A549 treated with Hydrocortisone at 1 μM for 4 hours (cell line): Measurements from ENCODE around the gene TIMD4. TPM values are rescaled to one million over a fixed set of nuclear protein-coding genes. Genes with fewer than 3 reads are reported as not detected.

Experiments used
- total RNA-seq: library from RNA; stranded (reverse); fragments of 200-300 nt; extraction: Qiagen RNA extraction; gene quantifications from 5 replicates; pipeline ENCODE4 v1.2.3, GENCODE V29; 2022

Gene TIMD4
- 0.70 to 1.4 TPM (median 1.1 TPM) in 5 replicates for total RNA-seq

DNA sequence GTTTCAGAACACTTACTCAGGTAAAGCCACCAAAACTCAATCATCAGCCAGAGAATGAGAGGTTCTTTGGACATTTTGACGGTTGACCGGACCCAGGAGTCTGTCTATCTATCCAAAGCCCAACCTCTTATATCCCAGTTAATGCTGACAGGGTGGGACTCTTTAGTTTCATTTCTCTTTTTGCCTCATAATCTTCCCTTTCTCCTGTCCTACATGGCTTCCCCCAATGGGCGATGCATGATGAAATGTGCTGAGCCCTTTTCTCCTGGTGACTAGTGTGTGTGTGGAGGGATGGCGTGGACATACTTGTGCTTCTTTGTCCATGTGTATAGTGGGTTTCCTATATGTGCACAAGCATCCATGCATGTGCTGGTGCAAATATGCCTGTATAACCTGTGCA is at the start of gene TIMD4:
Gene TIMD4 (minus strand): TSS at position 102 of the 400 bp plus-strand sequence. CDS start 28 bp downstream, at position 74.

Other genes starting within 250 kb of the TIMD4 start
- gene PPP1R2B, start 112.9 kb downstream of the TIMD4 start, total RNA-seq: 0.07 to 0.14 TPM (median 0.10 TPM) in 5 replicates
- 25.5 to 50.1 TPM (median 31.2 TPM) in 5 replicates for gene HAVCR1, start 95.9 kb upstream of the TIMD4 start, total RNA-seq
- 0.16 to 0.57 TPM (median 0.28 TPM) in 5 replicates for gene HAVCR2, start 145.8 kb upstream of the TIMD4 start, total RNA-seq
- 14.1 to 21.5 TPM (median 16.8 TPM) in 5 replicates for gene MED7, start 179.6 kb upstream of the TIMD4 start, total RNA-seq
- not detected in 5 replicates for gene GARIN3, start 203.0 kb upstream of the TIMD4 start, total RNA-seq
- 0.06 to 0.18 TPM (median 0.12 TPM) in 4 of 5 replicates, not detected in the other for gene ITK, start 217.6 kb upstream of the TIMD4 start, total RNA-seq